HEK293 (cell line): ENCODE results near the gene ZNF93.
"Not testable (repeated sequence)": the region's sequence is repeated elsewhere in the genome, so short reads cannot be mapped to it uniquely, and the experiment has no call there.

Experiments used
- CTCF ChIA-PET: fragments of 350-600 bp; formaldehyde crosslinking; extraction: SDS; loops from one replicate; lab custom pipeline; 2021; ENCODE audit warnings: antibody characterized with exemption; lab: Yijun Ruan, JAX
- POLR2A ChIA-PET: fragments of 300-600 bp; formaldehyde crosslinking; extraction: SDS; loops from one replicate; lab custom pipeline; 2020; ENCODE audit warnings: antibody characterized with exemption, inconsistent platforms; lab: Yijun Ruan, JAX
- H3K27ac ChIP-seq: fragments of 200-500 bp; sonication (Bioruptor generic); 2 replicates; pipeline ENCODE4 v1.5.1; 2014; ENCODE audit warnings: low read depth, low read length, control low read depth, inconsistent platforms; ENCODE audit errors: extremely low read depth
- H3K36me3 ChIP-seq, 2 experiments: fragments of 200-500 bp in 1 of 2; sonication (Bioruptor generic) in 1 of 2; 1 replicate in 1 of 2; 2 replicates in 1 of 2; pipeline ENCODE4 v1.5.1; 2014 to 2017; ENCODE audit warnings: inconsistent platforms in 2 of 2, low read length in 2 of 2; ENCODE audit not compliant: control insufficient read depth in 2 of 2, insufficient read depth in 1 of 2
- H3K4me1 ChIP-seq: fragments of 200-500 bp; sonication (Bioruptor generic); 2 replicates; pipeline ENCODE4 v1.5.1; 2014; ENCODE audit warnings: mild to moderate bottlenecking, low read length, inconsistent platforms; ENCODE audit not compliant: control insufficient read depth, insufficient read depth
- H3K4me3 ChIP-seq: 2 replicates; pipeline ENCODE4 v1.5.1; 2011; ENCODE audit warnings: low read depth, mild to moderate bottlenecking, control low read depth, low read length, moderate library complexity
- H3K9me3 ChIP-seq: fragments of 200-500 bp; sonication (Bioruptor generic); 2 replicates; pipeline ENCODE4 v1.5.1; 2014; ENCODE audit warnings: low read depth, low read length, inconsistent platforms; ENCODE audit not compliant: control insufficient read depth, insufficient read depth
- BCL11B ChIP-seq: fragments of 450-650 bp; formaldehyde crosslinking; IDR thresholded peaks from 2 replicates; pipeline ENCODE4 v1.5.1; 2016; ENCODE audit warnings: low read depth, missing biosample characterization, missing genetic modification characterization
- FEZF1 ChIP-seq: fragments of 450-650 bp; formaldehyde crosslinking; IDR thresholded peaks from 2 replicates; pipeline ENCODE4 v1.5.1; 2016; ENCODE audit warnings: missing biosample characterization, missing genetic modification characterization
- IKZF3 ChIP-seq: fragments of 450-650 bp; IDR thresholded peaks from 2 replicates; pipeline ENCODE4 v1.5.0; 2018; ENCODE audit warnings: missing biosample characterization, mild to moderate bottlenecking, missing genetic modification characterization, moderate library complexity
- REPIN1 ChIP-seq: fragments of 450-650 bp; formaldehyde crosslinking; IDR thresholded peaks from 2 replicates; pipeline ENCODE4 v1.5.1; 2017; ENCODE audit warnings: missing biosample characterization, missing genetic modification characterization, low read depth
- TRIM28 ChIP-seq: IDR thresholded peaks from 2 replicates; pipeline ENCODE4 v1.6.1; 2011; ENCODE audit warnings: low read length, control low read depth, borderline replicate concordance
- ZEB2 ChIP-seq: fragments of 450-650 bp; formaldehyde crosslinking; IDR thresholded peaks from 2 replicates; pipeline ENCODE4 v1.5.1; 2016; ENCODE audit warnings: missing biosample characterization, missing genetic modification characterization
- ZNF121 ChIP-seq: fragments of 450-650 bp; formaldehyde crosslinking; IDR thresholded peaks from 2 replicates; pipeline ENCODE4 v1.5.1; 2016; ENCODE audit warnings: missing biosample characterization, missing genetic modification characterization
- ZNF211 ChIP-seq: fragments of 450-650 bp; formaldehyde crosslinking; IDR thresholded peaks from 2 replicates; pipeline ENCODE4 v1.5.1; 2016; ENCODE audit warnings: low read depth, missing biosample characterization, missing genetic modification characterization
- ZNF354C ChIP-seq: fragments of 450-650 bp; formaldehyde crosslinking; IDR thresholded peaks from 2 replicates; pipeline ENCODE4 v1.5.1; 2016; ENCODE audit warnings: missing biosample characterization, missing genetic modification characterization, low read depth, borderline replicate concordance
- ZNF423 ChIP-seq: fragments of 450-650 bp; formaldehyde crosslinking; IDR thresholded peaks from 2 replicates; pipeline ENCODE4 v1.5.1; 2016; ENCODE audit warnings: missing biosample characterization, missing genetic modification characterization
- ZNF433 ChIP-seq: fragments of 450-650 bp; formaldehyde crosslinking; IDR thresholded peaks from 2 replicates; pipeline ENCODE4 v1.5.1; 2016; ENCODE audit warnings: missing biosample characterization, missing genetic modification characterization, low read depth
- ZNF501 ChIP-seq: fragments of 450-650 bp; formaldehyde crosslinking; IDR thresholded peaks from 2 replicates; pipeline ENCODE4 v1.5.1; 2016; ENCODE audit warnings: missing biosample characterization, missing genetic modification characterization
- ZNF658 ChIP-seq: fragments of 450-650 bp; formaldehyde crosslinking; IDR thresholded peaks from 2 replicates; pipeline ENCODE4; 2016; ENCODE audit warnings: missing biosample characterization, missing genetic modification characterization
- ZNF677 ChIP-seq: fragments of 450-650 bp; IDR thresholded peaks from 2 replicates; pipeline ENCODE4 v1.5.0; 2018; ENCODE audit warnings: missing biosample characterization, mild to moderate bottlenecking, missing genetic modification characterization, moderate library complexity
- ZNF701 ChIP-seq: fragments of 450-650 bp; formaldehyde crosslinking; IDR thresholded peaks from 2 replicates; pipeline ENCODE4 v1.5.1; 2016; ENCODE audit warnings: missing biosample characterization, missing genetic modification characterization
- ZNF830 ChIP-seq: fragments of 450-650 bp; IDR thresholded peaks from 2 replicates; pipeline ENCODE4 v1.5.0; 2018; ENCODE audit warnings: missing biosample characterization, missing genetic modification characterization, low read depth, mild to moderate bottlenecking, moderate library complexity
- TF ChIP-seq, protein P1 (sequence below): fragments of 450-650 bp; formaldehyde crosslinking; IDR thresholded peaks from 2 replicates; pipeline ENCODE4 v1.5.1; 2016; ENCODE audit warnings: missing biosample characterization, missing genetic modification characterization
- TF ChIP-seq, protein P2 (sequence below): fragments of 450-650 bp; formaldehyde crosslinking; IDR thresholded peaks from 2 replicates; pipeline ENCODE4 v1.5.1; 2016; ENCODE audit warnings: missing biosample characterization, missing genetic modification characterization
- TF ChIP-seq, protein P3 (sequence below): fragments of 450-650 bp; formaldehyde crosslinking; IDR thresholded peaks from 2 replicates; pipeline ENCODE4 v1.5.1; 2016; ENCODE audit warnings: missing biosample characterization, missing genetic modification characterization
- TF ChIP-seq, protein P4 (sequence below): fragments of 450-650 bp; formaldehyde crosslinking; IDR thresholded peaks from 2 replicates; pipeline ENCODE4 v1.5.1; 2017; ENCODE audit warnings: missing biosample characterization, missing genetic modification characterization
- TF ChIP-seq, protein P5 (sequence below): fragments of 450-650 bp; formaldehyde crosslinking; IDR thresholded peaks from 2 replicates; pipeline ENCODE4 v1.5.1; 2016; ENCODE audit warnings: missing biosample characterization, missing genetic modification characterization

ZNF93 gene

DNA sequence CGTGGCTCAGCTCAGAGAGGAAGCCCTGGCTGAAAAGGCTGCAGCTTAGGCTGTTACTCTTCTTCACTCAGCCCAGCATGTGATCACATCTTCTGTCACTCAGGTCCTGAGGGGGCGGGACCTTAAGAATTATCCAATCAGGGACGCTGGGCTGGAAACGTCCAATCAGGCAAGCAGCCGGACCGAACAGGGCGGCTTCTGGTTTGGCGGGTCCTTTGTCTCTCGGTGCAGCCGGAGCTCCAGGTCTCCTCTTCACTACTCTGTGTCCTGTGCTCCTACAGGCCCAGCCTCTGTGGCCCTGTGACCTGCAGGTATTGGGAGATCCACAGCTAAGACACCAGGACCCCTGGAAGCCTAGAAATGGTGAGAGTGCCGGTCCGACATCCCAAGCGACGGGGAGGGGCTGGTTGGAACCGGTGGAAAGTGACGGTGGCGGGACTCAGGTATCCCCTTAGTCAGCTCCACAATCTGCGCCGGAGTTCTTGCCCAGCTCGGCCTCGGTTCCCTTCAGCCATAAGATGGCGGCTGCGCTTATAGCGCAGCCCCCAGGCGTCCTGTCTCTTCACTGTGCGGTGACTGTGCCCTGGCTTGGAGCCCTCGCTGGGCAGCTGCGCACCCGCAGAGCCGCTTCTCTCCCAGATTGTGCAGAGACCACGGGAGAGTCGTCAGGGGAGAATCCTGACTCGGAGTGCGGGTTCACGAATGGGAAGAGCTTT, at the start of gene ZNF93 (continued):
- TF ChIP-seq ZNF658 (tag by site-specific recombination) (no peak), FEZF1 (tag by site-specific recombination) (no peak), ZNF677 (no peak), ZNF354C (no peak), ZNF701 (tag by site-specific recombination) (no peak), TRIM28 (no peak), ZNF121 (tag by site-specific recombination) (no peak), ZNF211 (no peak), ZNF830 (tag by site-specific recombination) (no peak), ZNF433 (tag by site-specific recombination) (no peak), BCL11B (tag by site-specific recombination) (no peak), REPIN1 (tag by site-specific recombination) (no peak)
- TF ChIP-seq, protein P1, sequence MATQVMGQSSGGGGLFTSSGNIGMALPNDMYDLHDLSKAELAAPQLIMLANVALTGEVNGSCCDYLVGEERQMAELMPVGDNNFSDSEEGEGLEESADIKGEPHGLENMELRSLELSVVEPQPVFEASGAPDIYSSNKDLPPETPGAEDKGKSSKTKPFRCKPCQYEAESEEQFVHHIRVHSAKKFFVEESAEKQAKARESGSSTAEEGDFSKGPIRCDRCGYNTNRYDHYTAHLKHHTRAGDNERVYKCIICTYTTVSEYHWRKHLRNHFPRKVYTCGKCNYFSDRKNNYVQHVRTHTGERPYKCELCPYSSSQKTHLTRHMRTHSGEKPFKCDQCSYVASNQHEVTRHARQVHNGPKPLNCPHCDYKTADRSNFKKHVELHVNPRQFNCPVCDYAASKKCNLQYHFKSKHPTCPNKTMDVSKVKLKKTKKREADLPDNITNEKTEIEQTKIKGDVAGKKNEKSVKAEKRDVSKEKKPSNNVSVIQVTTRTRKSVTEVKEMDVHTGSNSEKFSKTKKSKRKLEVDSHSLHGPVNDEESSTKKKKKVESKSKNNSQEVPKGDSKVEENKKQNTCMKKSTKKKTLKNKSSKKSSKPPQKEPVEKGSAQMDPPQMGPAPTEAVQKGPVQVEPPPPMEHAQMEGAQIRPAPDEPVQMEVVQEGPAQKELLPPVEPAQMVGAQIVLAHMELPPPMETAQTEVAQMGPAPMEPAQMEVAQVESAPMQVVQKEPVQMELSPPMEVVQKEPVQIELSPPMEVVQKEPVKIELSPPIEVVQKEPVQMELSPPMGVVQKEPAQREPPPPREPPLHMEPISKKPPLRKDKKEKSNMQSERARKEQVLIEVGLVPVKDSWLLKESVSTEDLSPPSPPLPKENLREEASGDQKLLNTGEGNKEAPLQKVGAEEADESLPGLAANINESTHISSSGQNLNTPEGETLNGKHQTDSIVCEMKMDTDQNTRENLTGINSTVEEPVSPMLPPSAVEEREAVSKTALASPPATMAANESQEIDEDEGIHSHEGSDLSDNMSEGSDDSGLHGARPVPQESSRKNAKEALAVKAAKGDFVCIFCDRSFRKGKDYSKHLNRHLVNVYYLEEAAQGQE (tag by site-specific recombination): no peak
- TF ChIP-seq, protein P2, sequence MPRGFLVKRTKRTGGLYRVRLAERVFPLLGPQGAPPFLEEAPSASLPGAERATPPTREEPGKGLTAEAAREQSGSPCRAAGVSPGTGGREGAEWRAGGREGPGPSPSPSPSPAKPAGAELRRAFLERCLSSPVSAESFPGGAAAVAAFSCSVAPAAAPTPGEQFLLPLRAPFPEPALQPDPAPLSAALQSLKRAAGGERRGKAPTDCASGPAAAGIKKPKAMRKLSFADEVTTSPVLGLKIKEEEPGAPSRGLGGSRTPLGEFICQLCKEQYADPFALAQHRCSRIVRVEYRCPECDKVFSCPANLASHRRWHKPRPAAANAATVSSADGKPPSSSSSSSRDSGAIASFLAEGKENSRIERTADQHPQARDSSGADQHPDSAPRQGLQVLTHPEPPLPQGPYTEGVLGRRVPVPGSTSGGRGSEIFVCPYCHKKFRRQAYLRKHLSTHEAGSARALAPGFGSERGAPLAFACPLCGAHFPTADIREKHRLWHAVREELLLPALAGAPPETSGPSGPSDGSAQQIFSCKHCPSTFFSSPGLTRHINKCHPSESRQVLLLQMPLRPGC (tag by site-specific recombination): no peak

DNA sequence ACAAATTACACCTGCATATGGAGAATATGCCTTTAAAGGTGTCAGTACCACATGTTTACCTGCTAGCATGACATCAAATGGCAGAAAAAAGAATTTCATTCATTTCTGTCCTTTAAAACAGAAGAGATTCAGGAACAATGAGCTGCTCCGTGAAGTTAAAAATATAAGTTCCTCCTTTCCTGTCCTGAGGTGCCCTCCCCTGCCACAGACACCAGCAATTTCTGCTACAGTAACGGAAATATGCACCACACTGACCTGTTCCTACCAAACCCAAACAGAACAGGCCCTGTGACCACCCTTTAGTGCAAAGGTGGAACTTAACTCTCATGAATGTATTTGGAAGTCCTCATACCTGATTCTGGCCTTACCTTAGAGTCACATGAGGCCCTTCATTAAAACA, 49.0 kb upstream of the ZNF93 start:
- not testable (repeated sequence) for H3K9me3 ChIP-seq, H3K4me3 ChIP-seq, H3K4me1 ChIP-seq, H3K36me3 ChIP-seq, H3K27ac ChIP-seq
- CTCF ChIA-PET: interaction anchor here (0.7 kb wide), 1 partner anchor 89 kb away, joined by 4 read pairs; no protein-coding TSS in a partner anchor
- POLR2A ChIA-PET: interaction anchor here (1.2 kb wide), 1 partner anchor 31 kb away, joined by 3 read pairs; no protein-coding TSS in a partner anchor

DNA sequence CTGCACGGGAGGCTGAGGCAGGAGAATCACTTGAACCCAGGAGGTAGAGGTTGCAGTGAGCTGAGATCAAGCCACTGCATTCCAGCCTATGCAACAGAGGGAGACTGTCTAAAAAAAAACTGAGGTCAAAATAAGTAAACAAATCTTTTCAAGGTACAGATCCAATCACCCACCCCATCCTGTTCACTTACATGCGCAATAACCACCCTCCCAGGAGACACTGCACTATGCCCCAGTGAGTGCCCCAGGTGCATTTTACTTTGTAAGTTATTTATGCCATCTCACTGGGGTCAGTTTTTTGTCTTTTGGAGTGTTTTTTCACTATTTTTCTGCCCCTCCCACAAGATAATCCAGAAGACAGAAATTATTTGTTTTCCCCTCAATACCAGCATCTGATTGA, 42.0 kb upstream of the ZNF93 start:
- no peak overlapping the region for H3K4me3 ChIP-seq
- no peaks in the 10 kb centered on the region for H3K36me3 ChIP-seq
- TF ChIP-seq IKZF3 (tag by site-specific recombination): no peak
- no peak for TF ChIP-seq ZEB2 (tag by site-specific recombination)
- TF ChIP-seq, protein P3, sequence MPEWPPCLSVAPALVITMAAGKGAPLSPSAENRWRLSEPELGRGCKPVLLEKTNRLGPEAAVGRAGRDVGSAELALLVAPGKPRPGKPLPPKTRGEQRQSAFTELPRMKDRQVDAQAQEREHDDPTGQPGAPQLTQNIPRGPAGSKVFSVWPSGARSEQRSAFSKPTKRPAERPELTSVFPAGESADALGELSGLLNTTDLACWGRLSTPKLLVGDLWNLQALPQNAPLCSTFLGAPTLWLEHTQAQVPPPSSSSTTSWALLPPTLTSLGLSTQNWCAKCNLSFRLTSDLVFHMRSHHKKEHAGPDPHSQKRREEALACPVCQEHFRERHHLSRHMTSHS (tag by site-specific recombination): no peak
- no peak for TF ChIP-seq ZNF423 (tag by site-specific recombination)
- no peak for TF ChIP-seq ZNF501
- TF ChIP-seq, protein P1 (tag by site-specific recombination): no peak
- TF ChIP-seq, protein P4, sequence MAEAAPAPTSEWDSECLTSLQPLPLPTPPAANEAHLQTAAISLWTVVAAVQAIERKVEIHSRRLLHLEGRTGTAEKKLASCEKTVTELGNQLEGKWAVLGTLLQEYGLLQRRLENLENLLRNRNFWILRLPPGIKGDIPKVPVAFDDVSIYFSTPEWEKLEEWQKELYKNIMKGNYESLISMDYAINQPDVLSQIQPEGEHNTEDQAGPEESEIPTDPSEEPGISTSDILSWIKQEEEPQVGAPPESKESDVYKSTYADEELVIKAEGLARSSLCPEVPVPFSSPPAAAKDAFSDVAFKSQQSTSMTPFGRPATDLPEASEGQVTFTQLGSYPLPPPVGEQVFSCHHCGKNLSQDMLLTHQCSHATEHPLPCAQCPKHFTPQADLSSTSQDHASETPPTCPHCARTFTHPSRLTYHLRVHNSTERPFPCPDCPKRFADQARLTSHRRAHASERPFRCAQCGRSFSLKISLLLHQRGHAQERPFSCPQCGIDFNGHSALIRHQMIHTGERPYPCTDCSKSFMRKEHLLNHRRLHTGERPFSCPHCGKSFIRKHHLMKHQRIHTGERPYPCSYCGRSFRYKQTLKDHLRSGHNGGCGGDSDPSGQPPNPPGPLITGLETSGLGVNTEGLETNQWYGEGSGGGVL (tag by site-specific recombination): no peak
- TF ChIP-seq, protein P5, sequence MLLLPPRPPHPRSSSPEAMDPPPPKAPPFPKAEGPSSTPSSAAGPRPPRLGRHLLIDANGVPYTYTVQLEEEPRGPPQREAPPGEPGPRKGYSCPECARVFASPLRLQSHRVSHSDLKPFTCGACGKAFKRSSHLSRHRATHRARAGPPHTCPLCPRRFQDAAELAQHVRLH (tag by site-specific recombination): no peak
- TF ChIP-seq, all 188 proteins: peak for 0
- H3K9me3 ChIP-seq: no peaks in the 10 kb centered on the region
- ChIA-PET CTCF (no interaction called here), POLR2A (no interaction called here)
- no peak overlapping the region for H3K27ac ChIP-seq
- H3K4me1 ChIP-seq: no peaks in the 10 kb centered on the region
